Gastroesophageal sphincter (tissue), 4 donors: ENCODE data around the gene SDK2. TPM values are rescaled to one million over a fixed set of nuclear protein-coding genes. Genes with fewer than 3 reads are reported as not detected.

Experiments
- ATAC-seq: fragments of 150-250 bp; one replicate; pipeline ENCODE4 v1.9.1; 2016; ENCODE audit warnings: mild to moderate bottlenecking, moderate library complexity
- H3K27ac ChIP-seq, 4 donors: fragments of 200-600 bp; sonication (generic) in 3 of 4; 1 replicate in 3 of 4; 2 replicates in 1 of 4; pipeline ENCODE4 v1.5.1; 2016 to 2019
- H3K27me3 ChIP-seq: fragments of 200-600 bp; sonication (generic); one replicate; pipeline ENCODE4 v1.5.1; 2019
- H3K36me3 ChIP-seq, 2 donors: fragments of 200-600 bp; sonication (generic); one replicate each; pipeline ENCODE4 v1.5.1; 2019; ENCODE audit warnings: control low read depth in 1 of 2
- H3K4me1 ChIP-seq, 3 donors: fragments of 200-600 bp; sonication (generic); 1 replicate in 2 of 3; 2 replicates in 1 of 3; pipeline ENCODE4 v1.5.1; 2016 to 2019; ENCODE audit warnings: control low read depth in 2 of 3
- H3K4me3 ChIP-seq, 2 donors: fragments of 200-600 bp; sonication (generic); one replicate each; pipeline ENCODE4 v1.5.1; 2019; ENCODE audit warnings: mild to moderate bottlenecking in 1 of 2, moderate library complexity in 1 of 2
- H3K9me3 ChIP-seq, 3 donors: fragments of 200-600 bp; sonication (generic); one replicate each; pipeline ENCODE4 v1.5.1; 2017 to 2019; ENCODE audit warnings: control low read depth in 2 of 3
- CTCF ChIP-seq, 4 experiments: fragments of 200-600 bp in 2 of 4; fragments of 450-650 bp in 2 of 4; sonication (generic) in 1 of 4; IDR thresholded peaks; one replicate each; pipeline ENCODE4 v1.5.1; 2017 to 2019; ENCODE audit warnings: antibody characterized with exemption in 4 of 4, mild to moderate bottlenecking in 2 of 4, moderate library complexity in 2 of 4
- EP300 ChIP-seq: sonication (generic); formaldehyde crosslinking; IDR thresholded peaks from one replicate; pipeline ENCODE4 v1.6.1; 2017; ENCODE audit warnings: antibody characterized with exemption, mild to moderate bottlenecking
- POLR2A ChIP-seq, 2 donors: fragments of 450-650 bp; IDR thresholded peaks; one replicate each; pipeline ENCODE4 v1.6.1; 2017; ENCODE audit warnings: antibody characterized with exemption in 2 of 2, mild to moderate bottlenecking in 2 of 2, moderate library complexity in 1 of 2
- POLR2AphosphoS5 ChIP-seq: sonication (generic); formaldehyde crosslinking; IDR thresholded peaks from one replicate; pipeline ENCODE4 v1.6.1; 2017; ENCODE audit warnings: antibody characterized with exemption
- WGBS, 2 donors: methylation state at CpG; one replicate each; pipeline ENCODE4 v1.1.5; 2018; ENCODE audit warnings: low coverage in 1 of 2; 5-methylcytosine and 5-hydroxymethylcytosine counted together
- total RNA-seq, 4 donors: library from RNA; depleted of rRNA; stranded (reverse); fragments of >200 nt; gene quantifications; one replicate each; pipeline ENCODE4 v1.1.0, GENCODE V29; 2016

SDK2 gene
- total RNA-seq, 4 donors from 2014 or later: 0.31 to 2.0 (median 0.78) TPM

GRCh38 chr17:73588301-73588846, 55.9 kb downstream of the SDK2 start:
- Histone ChIP-seq H3K4me3 (no peak overlapping the region), H3K36me3 (no peaks in the 10 kb centered on the region), H3K9me3 (no peaks in the 10 kb centered on the region), H3K4me1 (no peaks in the 10 kb centered on the region), H3K27ac (no peak overlapping the region), H3K27me3 (peaks cover 36% of the 10 kb centered on the region)
- no peak for TF ChIP-seq POLR2A (IDR thresholded peaks at IDR 0.05)
- no peak for TF ChIP-seq CTCF (IDR thresholded peaks at IDR 0.05)
- TF ChIP-seq EP300: no peak
- TF ChIP-seq POLR2AphosphoS5: no peak
- ATAC-seq: no peak
- WGBS, 2 donors: 50% methylated on average over 1 of the region's 15 CpGs; no CpG with 5 or more reads in 1 of the 2 donors

- Histone ChIP-seq H3K9me3 (no peaks in the 10 kb centered on the region), H3K4me3 (no peak overlapping the region), H3K36me3 (no peaks in the 10 kb centered on the region), H3K27ac (no peak overlapping the region), H3K4me1 (no peaks in the 10 kb centered on the region), H3K27me3 (peaks cover 42% of the 10 kb centered on the region)
- TF ChIP-seq CTCF (IDR thresholded peaks at IDR 0.05) (no peak), POLR2A (IDR thresholded peaks at IDR 0.05) (no peak), POLR2AphosphoS5 (no peak), EP300 (no peak)
- ATAC-seq: no peak
- 80% methylated on average over 8 of the region's 12 CpGs; no CpG with 5 or more reads in 1 of the 2 donors for WGBS, 2 donors
These were observed 57.2 kb downstream of the SDK2 start for GRCh38 chr17:73586921-73587602.

GRCh38 chr17:73586275-73586832, 57.9 kb downstream of the SDK2 start:
- no peak for ATAC-seq
- H3K27ac ChIP-seq: no peak overlapping the region
- H3K4me1 ChIP-seq: no peaks in the 10 kb centered on the region
- H3K9me3 ChIP-seq: no peaks in the 10 kb centered on the region
- H3K27me3 ChIP-seq: peaks cover 49% of the 10 kb centered on the region
- no peaks in the 10 kb centered on the region for H3K36me3 ChIP-seq
- 40 to 41% methylated on average over 1 to 15 of the region's 16 CpGs for WGBS, 2 donors
- TF ChIP-seq CTCF (IDR thresholded peaks at IDR 0.05) (no peak), POLR2AphosphoS5 (no peak), POLR2A (IDR thresholded peaks at IDR 0.05) (no peak), EP300 (no peak)
- no peak overlapping the region for H3K4me3 ChIP-seq

GRCh38 chr17:73585583-73585982, 58.7 kb downstream of the SDK2 start:
- H3K36me3 ChIP-seq: no peaks in the 10 kb centered on the region
- H3K4me1 ChIP-seq: no peaks in the 10 kb centered on the region
- WGBS, 2 donors: 77 to 88% methylated on average over 4 to 5 of the region's 5 CpGs
- no peak for TF ChIP-seq POLR2A (IDR thresholded peaks at IDR 0.05)
- no peak for TF ChIP-seq CTCF (IDR thresholded peaks at IDR 0.05)
- no peak for TF ChIP-seq POLR2AphosphoS5
- no peak for TF ChIP-seq EP300
- H3K9me3 ChIP-seq: no peaks in the 10 kb centered on the region
- no peak overlapping the region for H3K4me3 ChIP-seq
- no peak overlapping the region for H3K27ac ChIP-seq
- ATAC-seq: no peak
- peaks cover 49% of the 10 kb centered on the region for H3K27me3 ChIP-seq

- H3K4me3 ChIP-seq: no peak overlapping the region
- peaks cover 0 to 4% (median 0%) of the 10 kb centered on the region in 3 donors for H3K9me3 ChIP-seq
- ATAC-seq: no peak
- H3K27ac ChIP-seq: no peak overlapping the region
- TF ChIP-seq CTCF (IDR thresholded peaks at IDR 0.05) (no peak), POLR2AphosphoS5 (no peak), EP300 (no peak)
- H3K36me3 ChIP-seq: no peaks in the 10 kb centered on the region
- peaks cover 49% of the 10 kb centered on the region for H3K27me3 ChIP-seq
- H3K4me1 ChIP-seq: no peaks in the 10 kb centered on the region
- WGBS, 2 donors: 100% methylated on average over 2 of the region's 5 CpGs; no CpG with 5 or more reads in 1 of the 2 donors
These were observed 59.3 kb downstream of the SDK2 start for GRCh38 chr17:73584987-73585386.
